Stimulated activated naive B cell treated with anti-CD40 and anti-IgM and Interleukin-4, amounts not matched to agents 10 μg/mL and 1 μg/mL and 100 μg/mL, for 72 hours (primary cell): ENCODE measurements around the gene CCZ1B.
"Not testable (repeated sequence)": the region's sequence is repeated elsewhere in the genome, so short reads cannot be mapped to it uniquely, and the experiment has no call there.

Experiments
- ATAC-seq, 2 donors: fragments of 150-1000 bp; cut with Tn5 transposase; replicated peaks; 2 replicates each; pipeline ENCODE4 v1.10.0; 2021; ENCODE audit warnings: moderate library complexity in 1 of 2
- DNase-seq: peaks from one replicate; pipeline ENCODE4 v3.0.0; 2021
- H3K27ac Mint-ChIP-seq: one replicate; pipeline ENCODE4 v1.8.0; 2022; ENCODE audit warnings: mild to moderate bottlenecking, mixed read lengths
- H3K27me3 Mint-ChIP-seq, 2 donors: one replicate each; pipeline ENCODE4 v1.8.0; 2022; ENCODE audit warnings: mixed read lengths in 2 of 2
- H3K36me3 Mint-ChIP-seq, 2 donors: one replicate each; pipeline ENCODE4 v1.8.0; 2022; ENCODE audit warnings: mixed read lengths in 2 of 2, mild to moderate bottlenecking in 1 of 2
- H3K4me1 Mint-ChIP-seq, 2 donors: one replicate each; pipeline ENCODE4 v1.8.0; 2022; ENCODE audit warnings: mixed read lengths in 2 of 2, mild to moderate bottlenecking in 1 of 2
- H3K4me3 Mint-ChIP-seq, 2 donors: one replicate each; pipeline ENCODE4 v1.8.0; 2022; ENCODE audit warnings: mild to moderate bottlenecking in 2 of 2, mixed read lengths in 2 of 2, moderate library complexity in 1 of 2
- H3K9me3 Mint-ChIP-seq, 2 donors: one replicate each; pipeline ENCODE4 v1.8.0; 2022; ENCODE audit warnings: mixed read lengths in 2 of 2, mild to moderate bottlenecking in 1 of 2

The CCZ1B gene

DNA sequence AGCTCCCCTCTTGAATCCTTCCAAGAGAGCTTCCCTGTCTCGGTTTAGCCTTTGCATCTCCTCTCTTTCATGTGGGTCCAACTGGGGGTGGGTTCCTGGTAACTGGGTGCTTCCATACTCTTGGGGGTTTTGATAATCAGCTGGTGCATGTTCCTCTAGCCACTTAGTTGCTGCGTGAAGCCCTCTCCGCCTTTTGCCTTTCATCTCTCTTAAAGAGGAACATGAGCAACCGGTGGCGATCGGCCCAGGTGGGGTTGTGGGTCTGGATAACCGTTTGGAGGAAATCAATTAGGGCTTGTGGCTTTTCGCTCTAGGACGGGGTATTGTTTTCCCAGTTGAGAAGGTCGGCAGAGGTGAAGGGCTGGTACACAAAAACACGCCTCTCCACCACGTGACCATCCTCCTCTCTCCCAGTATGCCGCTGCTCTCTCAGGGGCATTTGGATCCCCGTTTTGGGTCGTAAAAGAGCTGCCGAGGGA is 19.9 kb upstream of the CCZ1B start:
- peaks cover 28 to 33% of the 10 kb centered on the region in 2 donors for H3K27me3 Mint-ChIP-seq
- not testable (repeated sequence) for ATAC-seq, DNase-seq, H3K27ac Mint-ChIP-seq, H3K4me3 Mint-ChIP-seq, H3K9me3 Mint-ChIP-seq, H3K4me1 Mint-ChIP-seq, H3K36me3 Mint-ChIP-seq

DNA sequence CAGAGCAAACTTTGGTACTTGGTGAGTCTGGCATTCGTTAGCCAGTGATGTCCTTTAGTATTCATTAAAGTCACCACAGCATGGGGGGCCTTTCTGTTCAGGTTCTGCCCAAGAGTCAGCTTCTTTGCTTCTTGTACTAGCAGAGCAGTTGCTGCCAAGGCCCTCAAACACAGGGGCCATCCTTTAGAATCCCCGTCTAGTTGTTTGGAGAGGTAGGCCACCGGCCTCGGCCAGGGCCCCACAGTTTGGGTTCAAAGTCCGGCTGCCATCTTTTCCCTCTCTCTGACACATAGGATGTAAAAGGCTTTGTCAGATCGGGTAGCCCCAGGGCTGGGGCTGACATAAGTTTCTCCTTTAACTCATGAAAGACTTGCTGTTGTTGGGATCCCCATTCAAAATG is 17.6 kb upstream of the CCZ1B start:
- H3K36me3 Mint-ChIP-seq, H3K4me1 Mint-ChIP-seq, ATAC-seq, H3K27ac Mint-ChIP-seq, H3K9me3 Mint-ChIP-seq, DNase-seq, H3K4me3 Mint-ChIP-seq: not testable (repeated sequence)
- H3K27me3 Mint-ChIP-seq, result peaks cover 30 to 34% of the 10 kb centered on the region in 2 donors

DNA sequence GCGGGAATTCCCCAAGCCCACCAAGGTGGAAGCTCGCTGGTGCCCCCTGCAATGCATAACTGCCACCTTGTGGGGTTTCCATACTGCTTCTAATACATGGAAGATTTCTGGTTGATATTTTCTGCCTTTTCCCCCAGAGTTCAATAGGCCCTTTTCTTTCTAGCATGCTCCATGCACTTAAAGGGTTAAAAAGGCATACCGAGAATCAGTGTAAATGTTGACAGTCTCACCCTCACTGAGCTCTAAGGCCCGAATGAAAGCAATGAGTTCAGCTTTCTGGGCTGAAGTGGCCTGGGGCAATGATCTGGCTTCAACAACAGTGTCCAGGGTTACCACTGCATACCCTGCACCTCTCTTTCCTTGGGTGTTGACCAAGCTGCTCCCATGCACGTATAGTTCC is 17.0 kb upstream of the CCZ1B start:
- H3K27me3 Mint-ChIP-seq, result peaks cover 30 to 34% of the 10 kb centered on the region in 2 donors
- not testable (repeated sequence) for H3K4me1 Mint-ChIP-seq, ATAC-seq, H3K9me3 Mint-ChIP-seq, DNase-seq, H3K4me3 Mint-ChIP-seq, H3K36me3 Mint-ChIP-seq, H3K27ac Mint-ChIP-seq

DNA sequence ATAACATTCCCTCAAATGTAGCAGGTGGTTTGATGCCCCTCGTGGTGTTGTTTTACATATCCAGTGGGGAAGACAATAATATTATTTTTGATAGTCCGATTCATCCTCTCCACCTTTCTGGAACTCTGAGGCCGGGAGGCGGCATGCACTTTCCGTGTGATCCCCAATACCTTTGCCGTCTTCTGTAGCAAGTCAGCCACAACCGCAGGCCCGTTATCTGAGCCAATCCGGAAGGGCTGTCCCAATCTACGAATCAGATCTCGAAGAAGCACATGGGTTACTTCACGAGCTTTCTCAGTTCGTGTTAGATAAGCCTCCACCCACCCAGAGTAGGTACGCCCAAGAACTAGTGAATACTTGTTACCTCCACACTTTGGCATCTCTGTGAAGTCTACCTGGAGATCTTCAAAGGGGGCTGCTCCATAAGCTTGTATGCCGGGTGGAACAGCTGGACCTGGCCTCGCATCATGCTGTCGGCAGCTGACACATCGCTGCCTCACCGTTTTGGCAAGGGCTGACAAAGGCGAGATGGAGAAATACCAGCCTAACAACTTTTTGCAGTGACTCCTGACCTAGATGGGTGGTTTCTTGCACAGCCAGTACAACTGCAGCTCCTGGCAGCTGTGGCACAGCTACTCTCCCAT is 16.3 kb upstream of the CCZ1B start:
- not testable (repeated sequence) for H3K4me3 Mint-ChIP-seq, H3K4me1 Mint-ChIP-seq, H3K9me3 Mint-ChIP-seq, H3K36me3 Mint-ChIP-seq, H3K27ac Mint-ChIP-seq, DNase-seq, ATAC-seq
- peaks cover 28 to 33% of the 10 kb centered on the region in 2 donors for H3K27me3 Mint-ChIP-seq

DNA sequence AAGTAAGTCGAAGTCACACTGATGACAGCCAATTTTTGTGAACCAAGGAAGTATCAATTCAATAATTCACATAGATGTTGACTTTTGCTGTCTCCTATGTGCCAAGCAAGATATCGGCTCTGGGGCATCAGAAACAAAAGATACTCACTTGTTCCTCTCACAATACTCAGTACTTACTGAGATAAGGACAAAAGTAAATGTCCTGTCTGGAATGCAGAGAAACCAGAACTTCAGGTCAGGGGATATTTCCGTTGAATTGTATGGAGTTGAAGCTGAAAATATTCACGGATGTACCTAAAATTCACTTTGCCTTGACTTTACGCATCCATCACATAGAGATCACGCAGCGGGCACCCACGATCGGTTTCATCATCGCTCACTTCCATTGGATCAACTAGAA is 11.0 kb upstream of the CCZ1B start:
- DNase-seq, H3K9me3 Mint-ChIP-seq, H3K27ac Mint-ChIP-seq, H3K36me3 Mint-ChIP-seq, ATAC-seq, H3K4me1 Mint-ChIP-seq, H3K4me3 Mint-ChIP-seq: not testable (repeated sequence)
- peaks cover 31 to 41% of the 10 kb centered on the region in 2 donors for H3K27me3 Mint-ChIP-seq

DNA sequence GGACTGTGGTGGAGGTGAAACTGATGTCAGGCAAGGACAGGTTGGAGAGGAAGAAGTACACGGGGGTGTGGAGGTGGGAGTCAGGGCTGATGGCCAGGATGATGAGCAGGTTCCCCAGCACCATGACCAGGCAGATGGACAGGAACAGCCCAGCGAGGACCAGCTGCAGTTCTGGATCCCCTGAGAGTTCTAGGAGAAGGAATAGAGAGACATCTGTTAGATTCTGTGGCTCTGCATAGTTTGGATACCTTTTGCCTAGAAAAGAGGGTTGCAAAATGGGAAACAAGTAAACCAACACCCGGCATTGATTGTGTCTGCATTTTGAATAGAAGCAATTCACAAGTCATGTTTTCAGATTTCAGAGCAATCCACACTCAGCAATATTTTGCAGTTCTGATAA is 9.4 kb upstream of the CCZ1B start:
- not testable (repeated sequence) for H3K4me3 Mint-ChIP-seq, ATAC-seq, H3K27ac Mint-ChIP-seq, DNase-seq, H3K4me1 Mint-ChIP-seq, H3K36me3 Mint-ChIP-seq, H3K9me3 Mint-ChIP-seq
- H3K27me3 Mint-ChIP-seq, result peaks cover 25 to 37% of the 10 kb centered on the region in 2 donors

DNA sequence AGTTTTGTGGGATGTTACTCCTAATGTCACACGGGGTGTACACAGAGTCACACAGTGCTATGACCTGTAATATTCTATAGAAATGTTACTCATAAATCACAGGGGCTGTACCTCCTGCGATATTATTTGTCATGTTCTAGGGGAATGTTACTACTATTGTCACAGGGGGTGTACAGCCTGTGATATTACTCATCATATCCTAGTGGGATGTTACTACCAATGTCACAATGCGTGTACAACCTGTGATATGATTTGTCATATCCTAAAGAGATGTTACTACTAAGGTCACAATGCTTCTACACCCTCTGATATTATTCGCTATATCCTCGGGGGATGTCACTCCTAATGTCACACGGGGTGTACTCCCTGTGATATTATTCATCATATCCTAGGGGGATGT is 7.6 kb upstream of the CCZ1B start:
- ATAC-seq, result no peak

DNA sequence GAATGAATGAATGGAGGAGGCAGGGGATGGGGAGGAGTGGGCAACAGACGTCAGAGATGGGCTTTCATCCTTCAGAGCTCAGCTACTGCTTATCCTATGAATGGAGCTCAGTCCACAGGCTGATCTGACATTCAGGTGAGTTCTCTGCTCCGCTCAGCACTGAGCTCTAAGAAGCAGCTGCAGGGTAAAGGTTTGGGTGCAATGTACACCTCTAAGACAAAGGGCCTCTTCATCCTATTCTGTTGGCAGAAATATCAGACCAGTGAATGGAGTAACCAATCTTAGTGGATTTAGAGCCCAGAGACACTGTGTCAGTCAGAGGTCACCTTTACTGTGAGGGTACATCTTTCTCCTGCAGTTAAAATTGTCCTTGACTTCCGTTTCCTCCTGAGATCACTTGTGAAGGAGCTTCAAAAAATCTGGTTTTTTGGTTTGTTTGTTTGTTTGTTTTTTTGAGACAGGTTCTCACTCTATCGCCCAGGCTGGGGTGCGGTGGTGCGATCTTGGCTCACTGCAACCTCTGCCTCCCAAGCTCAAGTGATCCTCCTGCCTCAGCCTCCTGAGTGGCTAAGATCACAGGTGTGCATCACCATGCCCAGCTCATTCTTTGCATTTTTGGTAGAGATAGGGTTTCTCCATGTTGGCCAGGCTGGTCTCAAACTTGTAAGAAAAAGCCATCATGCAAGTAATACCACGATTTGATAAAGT is 5.1 kb upstream of the CCZ1B start:
- DNase-seq (no peak), ATAC-seq (no peak)
- H3K36me3 Mint-ChIP-seq, result peaks cover 1 to 2% of the 10 kb centered on the region in 2 donors
- no peak overlapping the region for H3K27ac Mint-ChIP-seq
- H3K9me3 Mint-ChIP-seq, result no peaks in the 10 kb centered on the region
- no peak overlapping the region for H3K4me3 Mint-ChIP-seq
- peaks cover 24 to 34% of the 10 kb centered on the region in 2 donors for H3K27me3 Mint-ChIP-seq
- H3K4me1 Mint-ChIP-seq, result no peaks in the 10 kb centered on the region

More for the DNA sequence above, 7.6 kb upstream of the CCZ1B start:
- no peaks in the 10 kb centered on the region for H3K4me1 Mint-ChIP-seq
- peaks cover 29 to 47% of the 10 kb centered on the region in 2 donors for H3K27me3 Mint-ChIP-seq
- no peak overlapping the region for H3K27ac Mint-ChIP-seq
- H3K4me3 Mint-ChIP-seq, result no peak overlapping the region
- no peaks in the 10 kb centered on the region for H3K36me3 Mint-ChIP-seq
- no peak for DNase-seq
- H3K9me3 Mint-ChIP-seq, result no peaks in the 10 kb centered on the region

DNA sequence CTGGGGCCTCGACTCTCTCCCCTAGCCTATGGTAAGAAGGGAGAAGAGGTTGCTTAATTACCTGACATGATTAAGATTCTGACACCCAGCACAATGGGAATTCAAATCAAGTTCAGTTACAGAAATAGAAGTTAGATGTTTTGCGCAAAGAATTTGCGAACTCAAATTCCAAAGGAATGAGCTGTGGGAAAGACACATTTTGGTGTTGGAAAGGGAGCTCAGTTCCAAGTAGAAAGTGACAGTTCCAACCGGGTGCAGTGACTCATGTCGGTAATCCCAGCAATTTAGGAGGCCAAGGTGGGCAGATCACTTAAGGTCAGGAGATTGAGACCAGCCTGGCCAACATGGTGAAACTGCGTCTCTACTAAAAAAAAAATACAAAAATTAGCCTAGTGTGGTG is 4.0 kb upstream of the CCZ1B start:
- DNase-seq, ATAC-seq, H3K4me3 Mint-ChIP-seq, H3K36me3 Mint-ChIP-seq, H3K4me1 Mint-ChIP-seq, H3K27ac Mint-ChIP-seq, H3K9me3 Mint-ChIP-seq: not testable (repeated sequence)
- H3K27me3 Mint-ChIP-seq, result peaks cover 16 to 26% of the 10 kb centered on the region in 2 donors

DNA sequence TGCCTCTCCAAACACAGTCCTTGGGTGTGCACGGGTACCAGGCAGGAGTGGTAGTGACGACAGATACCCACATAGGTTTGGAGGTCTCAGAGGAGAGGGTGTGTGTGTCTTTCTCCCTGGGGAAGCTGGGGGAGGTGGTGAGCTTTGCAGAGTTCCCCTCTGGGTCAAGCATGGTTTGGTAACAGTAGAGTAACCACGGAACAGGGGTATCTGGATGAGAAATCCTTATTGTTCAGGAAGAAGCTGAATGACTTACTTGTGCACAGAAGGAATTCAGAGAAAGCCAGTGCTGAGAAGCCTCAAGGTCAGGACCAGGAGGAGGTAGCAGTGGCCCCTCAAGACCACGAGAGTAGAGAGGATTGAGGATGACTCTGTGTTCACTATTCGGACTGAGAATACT is 3.5 kb upstream of the CCZ1B start:
- ATAC-seq, H3K27ac Mint-ChIP-seq, H3K4me3 Mint-ChIP-seq, H3K4me1 Mint-ChIP-seq, H3K9me3 Mint-ChIP-seq, DNase-seq, H3K36me3 Mint-ChIP-seq: not testable (repeated sequence)
- peaks cover 12 to 21% of the 10 kb centered on the region in 2 donors for H3K27me3 Mint-ChIP-seq

DNA sequence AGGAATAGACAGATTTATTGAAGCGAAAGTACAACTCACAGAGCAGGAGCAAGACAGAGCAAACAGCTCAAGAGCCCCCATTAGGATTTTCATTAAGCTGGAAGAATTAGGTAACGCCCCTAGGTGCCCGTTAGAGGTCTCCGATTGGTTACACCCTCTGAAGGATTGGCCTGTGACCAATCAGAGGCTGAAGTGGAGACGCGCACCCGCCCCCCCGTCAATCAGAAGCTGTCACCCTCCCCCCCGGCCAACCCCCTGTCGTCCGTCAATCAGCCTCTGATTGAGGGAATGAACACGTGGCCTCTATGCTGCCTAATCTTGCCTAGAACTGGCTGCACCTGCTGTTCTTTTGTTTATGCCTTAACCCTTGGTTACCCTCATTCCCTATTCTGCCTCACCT is 1.1 kb upstream of the CCZ1B start:
- Mint-ChIP-seq H3K4me3 (peak overlapping the region; percentile 19 to 44), H3K27me3 (peaks cover 8 to 18% of the 10 kb centered on the region in 2 donors)
- not testable (repeated sequence) for H3K27ac Mint-ChIP-seq, ATAC-seq, H3K36me3 Mint-ChIP-seq, DNase-seq, H3K9me3 Mint-ChIP-seq, H3K4me1 Mint-ChIP-seq

DNA sequence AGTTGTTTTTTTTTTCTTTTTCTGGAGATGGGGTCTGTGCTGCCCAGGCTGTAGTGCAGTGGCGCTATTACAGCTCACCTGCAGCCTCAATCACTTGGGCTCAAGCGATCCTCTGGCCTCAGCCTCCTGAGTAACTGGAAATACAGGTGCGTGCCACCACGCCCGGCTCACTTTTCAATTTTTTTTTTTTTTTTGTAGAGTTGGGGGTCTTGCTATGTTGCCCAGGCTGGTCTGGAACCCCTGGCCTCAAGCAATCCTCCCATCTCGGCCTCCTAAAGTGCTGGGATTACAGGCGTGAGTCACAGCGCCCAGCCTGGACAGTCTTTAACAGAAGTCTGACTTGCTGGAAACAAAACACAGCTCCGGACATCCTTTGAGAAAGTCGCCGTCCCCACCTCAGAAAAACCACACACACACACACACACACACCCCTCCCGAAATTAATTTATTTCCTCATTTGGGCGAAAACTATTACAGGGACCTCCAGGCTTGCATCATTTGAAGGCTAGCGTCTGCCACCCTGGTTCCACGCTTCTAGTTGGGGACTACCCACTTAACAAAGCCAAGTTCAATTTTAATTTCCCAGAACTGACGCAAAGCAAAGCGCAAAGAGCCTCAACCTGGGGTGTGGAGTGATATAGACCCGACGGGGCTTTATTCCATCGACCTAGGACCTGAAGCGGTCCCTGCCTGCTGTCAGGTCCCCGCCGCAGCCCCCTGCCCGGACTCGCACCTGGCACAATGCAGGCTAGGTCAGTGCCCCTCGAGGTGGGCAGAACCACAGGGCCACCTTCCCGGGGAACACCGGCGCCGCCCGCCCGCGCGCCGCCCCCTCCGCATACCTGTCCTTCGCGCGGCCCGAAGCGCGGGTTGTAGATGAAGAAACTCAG is 594 bp downstream of the CCZ1B start:
- Mint-ChIP-seq H3K36me3 (peaks cover 9 to 11% of the 10 kb centered on the region in 2 donors), H3K4me3 (peak overlapping the region; percentile 78 to 80), H3K27ac (peak overlapping the region; percentile 10)
- DNase-seq, H3K27me3 Mint-ChIP-seq, H3K4me1 Mint-ChIP-seq, H3K9me3 Mint-ChIP-seq: not testable (repeated sequence)
- ATAC-seq, result peak; percentile 62 to 67

DNA sequence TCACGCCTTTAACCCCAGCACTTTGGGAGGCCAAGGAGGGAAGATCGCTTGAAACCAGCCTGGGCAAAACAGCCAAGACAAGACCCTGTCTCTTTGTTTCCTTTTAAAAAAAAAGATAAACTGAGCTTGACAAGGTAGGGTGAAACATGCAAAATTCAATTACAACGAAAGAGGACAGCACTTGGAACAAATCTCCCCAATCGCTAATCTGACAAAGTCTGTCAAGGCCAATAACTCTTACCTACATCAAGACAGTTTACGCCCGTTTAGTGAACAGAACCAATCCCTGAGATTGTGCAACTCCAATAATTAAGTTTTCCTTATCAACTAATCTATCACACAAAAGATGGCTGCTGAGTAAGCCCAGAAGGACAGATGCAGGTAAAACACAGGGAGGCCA is 4.5 kb downstream of the CCZ1B start:
- not testable (repeated sequence) for H3K4me3 Mint-ChIP-seq, H3K4me1 Mint-ChIP-seq, H3K27ac Mint-ChIP-seq, ATAC-seq, DNase-seq, H3K9me3 Mint-ChIP-seq, H3K27me3 Mint-ChIP-seq
- H3K36me3 Mint-ChIP-seq, result peaks cover 21% of the 10 kb centered on the region in 2 donors

DNA sequence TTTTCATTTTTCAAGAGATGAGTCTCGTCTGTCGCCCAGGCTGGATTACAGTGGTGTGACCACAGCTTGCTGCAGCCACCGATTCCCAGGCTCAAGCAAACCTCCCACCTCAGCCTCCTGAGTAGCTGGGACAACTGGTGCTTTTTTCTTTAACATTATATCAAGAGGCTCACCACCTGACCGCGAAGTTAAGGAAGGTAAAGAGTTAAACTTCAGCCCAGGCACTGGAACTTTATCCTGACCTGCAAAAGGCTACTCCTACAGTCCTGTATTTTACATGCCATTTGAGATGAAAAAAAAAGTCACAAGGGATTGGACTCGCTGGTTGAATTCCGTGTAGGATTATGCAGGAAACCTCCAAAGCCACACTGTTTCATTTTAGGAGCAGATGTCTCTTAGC is 10.6 kb downstream of the CCZ1B start:
- ATAC-seq, H3K27ac Mint-ChIP-seq, H3K4me3 Mint-ChIP-seq, H3K27me3 Mint-ChIP-seq, DNase-seq, H3K4me1 Mint-ChIP-seq, H3K9me3 Mint-ChIP-seq: not testable (repeated sequence)
- H3K36me3 Mint-ChIP-seq, result peaks cover 17 to 25% of the 10 kb centered on the region in 2 donors
